ENCODE data around the gene ATP6V0C. TPM values are rescaled to one million over a fixed set of nuclear protein-coding genes. Genes with fewer than 3 reads are reported as not detected.
A peak's percentile ranks its signal among the peaks of the same experiment; 100 is the strongest.

The ATP6V0C gene
- total and polyA plus RNA-seq, 4 donors = 39.0 to 410 (median 250) TPM

DNA sequence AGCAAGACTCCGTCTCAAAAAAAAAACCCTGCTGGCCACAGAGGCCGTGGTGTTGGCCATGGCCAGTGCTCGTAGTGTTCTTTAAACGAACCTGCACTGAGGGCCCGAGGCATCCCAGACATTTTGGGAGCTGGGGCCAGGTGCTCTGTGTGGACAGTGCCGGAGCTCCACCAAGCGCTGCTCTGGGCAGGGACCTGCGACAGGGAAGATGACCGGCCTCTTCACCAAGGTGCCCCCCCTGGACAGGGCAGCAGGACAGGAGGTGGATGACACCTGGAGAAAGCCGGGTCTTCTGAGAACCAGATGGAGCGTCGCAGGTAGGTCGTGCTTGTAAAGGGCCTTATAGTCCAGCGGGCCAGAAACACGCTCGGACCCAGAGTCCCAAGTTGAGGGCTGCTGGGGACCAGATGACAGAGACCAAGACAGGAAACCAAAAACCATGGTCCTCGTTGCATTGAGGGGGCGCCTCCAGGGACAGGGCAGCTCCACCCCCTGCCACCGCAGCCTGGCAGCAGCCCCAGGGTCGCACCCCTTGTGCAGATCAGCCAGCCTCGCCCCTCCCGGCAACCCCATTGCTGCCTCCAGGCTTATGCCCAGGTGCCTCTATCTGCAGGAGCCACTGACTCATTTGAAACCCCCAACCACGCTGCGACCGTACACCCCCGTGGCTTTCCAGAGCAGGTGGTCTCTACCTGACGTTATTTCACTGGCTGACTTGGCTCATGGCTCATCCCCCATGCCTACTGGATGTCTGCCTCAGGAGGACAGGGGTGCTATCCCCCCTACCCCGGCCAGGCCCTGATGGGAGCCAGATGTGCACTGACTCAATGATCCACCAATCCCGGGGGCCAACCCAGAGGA lies 46.9 kb upstream of the ATP6V0C start:
- ATAC-seq (ENCODE audit: insufficient read depth, low FRiP score) (no peak), DNase-seq (no peak)
- H3K9ac ChIP-seq (ENCODE audit: insufficient read depth in 1 of 2, low read length in 2 of 2) = no peak overlapping the region
- TF ChIP-seq, protein P1, sequence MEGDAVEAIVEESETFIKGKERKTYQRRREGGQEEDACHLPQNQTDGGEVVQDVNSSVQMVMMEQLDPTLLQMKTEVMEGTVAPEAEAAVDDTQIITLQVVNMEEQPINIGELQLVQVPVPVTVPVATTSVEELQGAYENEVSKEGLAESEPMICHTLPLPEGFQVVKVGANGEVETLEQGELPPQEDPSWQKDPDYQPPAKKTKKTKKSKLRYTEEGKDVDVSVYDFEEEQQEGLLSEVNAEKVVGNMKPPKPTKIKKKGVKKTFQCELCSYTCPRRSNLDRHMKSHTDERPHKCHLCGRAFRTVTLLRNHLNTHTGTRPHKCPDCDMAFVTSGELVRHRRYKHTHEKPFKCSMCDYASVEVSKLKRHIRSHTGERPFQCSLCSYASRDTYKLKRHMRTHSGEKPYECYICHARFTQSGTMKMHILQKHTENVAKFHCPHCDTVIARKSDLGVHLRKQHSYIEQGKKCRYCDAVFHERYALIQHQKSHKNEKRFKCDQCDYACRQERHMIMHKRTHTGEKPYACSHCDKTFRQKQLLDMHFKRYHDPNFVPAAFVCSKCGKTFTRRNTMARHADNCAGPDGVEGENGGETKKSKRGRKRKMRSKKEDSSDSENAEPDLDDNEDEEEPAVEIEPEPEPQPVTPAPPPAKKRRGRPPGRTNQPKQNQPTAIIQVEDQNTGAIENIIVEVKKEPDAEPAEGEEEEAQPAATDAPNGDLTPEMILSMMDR (IDR thresholded peaks at IDR 0.05; ENCODE audit: control extremely low read depth, extremely low read depth) = no peak
- peaks cover 0 to 4% (median 0%) of the 10 kb centered on the region in 4 donors for H3K36me3 ChIP-seq (ENCODE audit: control insufficient read depth in 4 of 4, insufficient read depth in 4 of 4, low read length in 4 of 4)
- WGBS, 2 donors = 69 to 78% methylated on average over 29 of the region's 29 CpGs
- no peak overlapping the region for H3K27ac ChIP-seq (ENCODE audit: low read depth in 1 of 2, low read length in 1 of 2)
- H3K9me3 ChIP-seq (ENCODE audit: control insufficient read depth in 4 of 4, insufficient read depth in 3 of 4, low read length in 3 of 4) = no peaks in the 10 kb centered on the region
- peaks cover 0 to 42% (median 11%) of the 10 kb centered on the region in 5 donors for H3K4me1 ChIP-seq (ENCODE audit: control insufficient read depth in 5 of 5, insufficient read depth in 5 of 5, low read length in 5 of 5)
- H3K27me3 ChIP-seq (ENCODE audit: control insufficient read depth in 3 of 3, insufficient read depth in 3 of 3, low read length in 2 of 3) = peaks cover 0 to 5% (median 0%) of the 10 kb centered on the region in 3 donors
- no peak overlapping the region for H3K4me3 ChIP-seq

DNA sequence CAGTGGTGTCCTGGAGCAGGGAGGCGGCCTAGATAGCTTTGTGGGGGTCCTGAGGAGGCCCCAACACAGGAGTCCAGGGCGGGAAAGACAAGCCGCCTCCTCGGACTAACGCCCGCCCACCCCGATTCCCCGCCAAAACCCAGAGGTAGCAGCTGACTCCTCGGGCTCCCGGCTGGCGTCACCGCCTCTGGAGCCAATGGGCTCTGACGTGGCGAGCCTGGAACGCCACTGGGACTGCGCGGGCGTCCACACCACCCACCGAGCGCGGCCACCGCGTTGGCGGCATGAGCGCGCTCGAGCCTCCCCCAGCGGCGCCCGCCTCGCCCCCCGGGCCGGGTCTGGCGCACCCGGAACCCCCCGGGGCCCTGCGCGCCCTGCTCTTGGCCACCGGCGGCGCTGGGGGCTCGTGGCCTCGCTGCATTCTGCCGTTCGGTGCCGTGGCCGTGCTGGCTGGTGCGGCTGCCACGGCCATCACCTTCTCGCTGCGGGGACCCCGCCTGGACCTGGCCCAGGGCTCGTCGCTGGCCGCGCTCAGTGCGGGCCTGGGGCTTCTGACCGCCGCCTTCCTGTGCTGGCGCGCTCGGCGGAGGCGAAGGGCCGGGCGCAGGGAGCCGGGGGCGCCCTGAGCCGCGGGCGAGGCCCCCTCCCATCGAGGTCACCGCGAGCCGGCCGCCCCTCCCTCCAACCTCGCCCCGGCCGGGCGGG lies 46.1 kb upstream of the ATP6V0C start:
- Histone ChIP-seq H3K4me1 (ENCODE audit: control insufficient read depth in 5 of 5, insufficient read depth in 5 of 5, low read length in 5 of 5) (peaks cover 0 to 50% (median 14%) of the 10 kb centered on the region in 5 donors), H3K27me3 (ENCODE audit: control insufficient read depth in 3 of 3, insufficient read depth in 3 of 3, low read length in 2 of 3) (peaks cover 0 to 5% (median 0%) of the 10 kb centered on the region in 3 donors), H3K27ac (ENCODE audit: low read depth in 1 of 2, low read length in 1 of 2) (no peak overlapping the region), H3K9ac (ENCODE audit: insufficient read depth in 1 of 2, low read length in 2 of 2) (peak overlapping the region in 1 of 2 donors; percentile 55), H3K36me3 (ENCODE audit: control insufficient read depth in 4 of 4, insufficient read depth in 4 of 4, low read length in 4 of 4) (peaks cover 0 to under 1% (median 0%) of the 10 kb centered on the region in 4 donors), H3K9me3 (ENCODE audit: control insufficient read depth in 4 of 4, insufficient read depth in 3 of 4, low read length in 3 of 4) (no peaks in the 10 kb centered on the region), H3K4me3 (no peak overlapping the region)
- TF ChIP-seq, protein P1 (IDR thresholded peaks at IDR 0.05; ENCODE audit: control extremely low read depth, extremely low read depth) = no peak
- DNase-seq (peak; percentile 93 to 95 (median 93)), ATAC-seq (ENCODE audit: insufficient read depth, low FRiP score) (peak; percentile 48)
- WGBS, 2 donors = 1 to 3% methylated on average over 48 to 80 of the region's 80 CpGs

DNA sequence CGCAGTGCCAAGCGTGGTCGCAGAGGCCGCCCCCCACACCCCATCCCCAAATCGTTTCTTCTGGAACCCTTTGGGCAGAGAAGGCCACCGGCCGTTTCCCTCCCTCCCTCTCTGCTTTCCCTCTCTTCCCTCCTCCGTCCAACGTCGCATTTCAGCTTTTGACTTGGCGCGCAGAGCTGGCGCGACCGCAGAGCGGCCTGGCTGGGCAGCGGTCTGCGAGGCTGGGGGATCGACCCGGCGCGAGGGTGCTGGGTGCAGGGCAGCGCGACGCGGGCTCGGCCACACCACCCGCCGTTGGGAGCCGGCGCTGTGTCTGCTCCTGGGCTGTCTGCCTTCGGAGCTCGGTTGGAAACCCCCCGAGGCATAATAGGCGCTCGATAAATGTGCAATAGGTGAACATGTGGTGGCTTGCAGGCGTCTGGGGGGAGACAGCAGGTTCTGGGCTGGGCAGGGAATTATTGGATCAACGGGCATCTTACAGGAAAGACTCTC lies 45.5 kb upstream of the ATP6V0C start:
- Histone ChIP-seq H3K9me3 (ENCODE audit: control insufficient read depth in 4 of 4, insufficient read depth in 3 of 4, low read length in 3 of 4) (no peaks in the 10 kb centered on the region), H3K27ac (ENCODE audit: low read depth in 1 of 2, low read length in 1 of 2) (no peak overlapping the region)

More for the DNA sequence above, 45.5 kb upstream of the ATP6V0C start:
- Histone ChIP-seq H3K4me3 (no peak overlapping the region), H3K36me3 (ENCODE audit: control insufficient read depth in 4 of 4, insufficient read depth in 4 of 4, low read length in 4 of 4) (peaks cover 0 to 2% (median 0%) of the 10 kb centered on the region in 4 donors), H3K4me1 (ENCODE audit: control insufficient read depth in 5 of 5, insufficient read depth in 5 of 5, low read length in 5 of 5) (peaks cover 0 to 56% (median 16%) of the 10 kb centered on the region in 5 donors), H3K27me3 (ENCODE audit: control insufficient read depth in 3 of 3, insufficient read depth in 3 of 3, low read length in 2 of 3) (peaks cover 0 to 8% (median 0%) of the 10 kb centered on the region in 3 donors), H3K9ac (ENCODE audit: insufficient read depth in 1 of 2, low read length in 2 of 2) (peak overlapping the region in 1 of 2 donors; percentile 55)
- DNase-seq (peak; percentile 49 to 74 (median 70)), ATAC-seq (ENCODE audit: insufficient read depth, low FRiP score) (no peak)
- WGBS, 2 donors = 0 to 1% methylated on average over 38 of the region's 38 CpGs
- TF ChIP-seq, protein P1 (IDR thresholded peaks at IDR 0.05; ENCODE audit: control extremely low read depth, extremely low read depth) = no peak
